ENCODE measurements around the gene CNOT6.

CNOT6 gene

GRCh38 chr5:180600554-180601041, 106.4 kb downstream of the CNOT6 start:
- no peak for ATAC-seq
- TF ChIP-seq ZNF8 (CRISPR knock-in tag; IDR thresholded peaks at IDR 0.05) (no peak), POU6F1 (CRISPR knock-in tag; IDR thresholded peaks at IDR 0.05; ENCODE audit: borderline replicate concordance, low read depth) (no peak), GLIS3 (CRISPR knock-in tag; IDR thresholded peaks at IDR 0.05) (no peak), TCF4 (CRISPR knock-in tag; IDR thresholded peaks at IDR 0.05; ENCODE audit: borderline replicate concordance) (no peak), RARB (CRISPR knock-in tag; IDR thresholded peaks at IDR 0.05) (no peak), ZC3H10 (CRISPR knock-in tag; IDR thresholded peaks at IDR 0.05) (no peak), SNAI2 (CRISPR knock-in tag; IDR thresholded peaks at IDR 0.05) (no peak), CREB5 (CRISPR knock-in tag; IDR thresholded peaks at IDR 0.05; ENCODE audit: low read depth) (no peak), ARNTL (CRISPR knock-in tag; IDR thresholded peaks at IDR 0.05; ENCODE audit: borderline replicate concordance, low read depth) (no peak), ZFP3 (CRISPR knock-in tag; IDR thresholded peaks at IDR 0.05) (no peak), ZNF565 (CRISPR knock-in tag; conservative IDR thresholded peaks at IDR 0.05; ENCODE audit: low read depth) (no peak), ZNF70 (CRISPR knock-in tag; IDR thresholded peaks at IDR 0.05) (no peak), PPARA (CRISPR knock-in tag; IDR thresholded peaks at IDR 0.05; ENCODE audit: borderline replicate concordance) (no peak)
- TF ChIP-seq, protein P1, sequence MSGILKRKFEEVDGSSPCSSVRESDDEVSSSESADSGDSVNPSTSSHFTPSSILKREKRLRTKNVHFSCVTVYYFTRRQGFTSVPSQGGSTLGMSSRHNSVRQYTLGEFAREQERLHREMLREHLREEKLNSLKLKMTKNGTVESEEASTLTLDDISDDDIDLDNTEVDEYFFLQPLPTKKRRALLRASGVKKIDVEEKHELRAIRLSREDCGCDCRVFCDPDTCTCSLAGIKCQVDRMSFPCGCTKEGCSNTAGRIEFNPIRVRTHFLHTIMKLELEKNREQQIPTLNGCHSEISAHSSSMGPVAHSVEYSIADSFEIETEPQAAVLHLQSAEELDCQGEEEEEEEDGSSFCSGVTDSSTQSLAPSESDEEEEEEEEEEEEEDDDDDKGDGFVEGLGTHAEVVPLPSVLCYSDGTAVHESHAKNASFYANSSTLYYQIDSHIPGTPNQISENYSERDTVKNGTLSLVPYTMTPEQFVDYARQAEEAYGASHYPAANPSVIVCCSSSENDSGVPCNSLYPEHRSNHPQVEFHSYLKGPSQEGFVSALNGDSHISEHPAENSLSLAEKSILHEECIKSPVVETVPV (CRISPR knock-in tag; IDR thresholded peaks at IDR 0.05), result no peak

DNA sequence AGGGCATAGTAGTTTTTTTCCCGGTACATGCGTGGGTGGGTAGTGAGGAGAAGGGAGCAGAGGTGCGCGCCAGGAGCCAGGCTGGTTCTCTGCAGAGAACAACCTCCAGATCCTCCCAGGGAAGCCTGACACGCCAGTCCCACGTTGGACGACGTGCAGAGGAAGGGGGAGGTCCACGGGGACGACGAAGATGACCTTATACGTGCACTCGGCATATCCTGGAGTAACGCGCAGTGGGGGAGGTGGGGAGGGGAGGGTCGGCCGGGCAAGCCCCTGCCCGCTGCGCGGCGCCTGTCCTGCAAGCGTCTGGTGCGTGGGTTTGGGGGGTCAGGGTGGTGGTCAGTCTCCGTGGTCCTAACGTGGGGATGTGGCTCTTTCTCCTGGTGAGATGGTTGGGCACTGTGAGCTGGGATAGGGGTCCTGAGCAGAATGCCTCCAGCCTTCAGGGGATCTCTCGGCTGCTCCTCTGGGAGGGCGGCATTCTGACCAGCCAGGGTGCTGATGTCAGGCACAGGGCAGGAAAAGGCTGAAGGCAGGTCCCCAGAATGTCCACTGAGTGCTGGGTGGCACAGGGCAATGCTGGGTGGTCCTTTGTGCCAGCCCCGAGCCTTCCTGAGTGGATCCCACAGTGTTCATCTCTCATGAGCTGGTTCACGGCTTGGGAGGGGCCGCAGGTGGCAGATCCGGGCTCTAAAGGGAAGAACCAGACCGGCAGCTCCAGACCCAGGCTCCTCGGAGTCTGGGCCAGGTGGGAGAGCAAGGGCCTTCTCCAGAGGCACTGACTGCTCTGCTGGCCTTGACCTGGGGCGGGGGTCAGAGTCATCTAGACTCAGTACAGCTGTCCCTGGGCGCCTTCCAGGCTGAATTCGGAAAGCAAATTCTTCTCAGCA, 107.7 kb downstream of the CNOT6 start:
- no peak for ATAC-seq
- TF ChIP-seq ZC3H10 (CRISPR knock-in tag; IDR thresholded peaks at IDR 0.05), result no peak
- TF ChIP-seq OSR1 (CRISPR knock-in tag; IDR thresholded peaks at IDR 0.05), result no peak
- TF ChIP-seq POU6F1 (CRISPR knock-in tag; IDR thresholded peaks at IDR 0.05; ENCODE audit: borderline replicate concordance, low read depth), result no peak
- no peak for TF ChIP-seq PPARA (CRISPR knock-in tag; IDR thresholded peaks at IDR 0.05; ENCODE audit: borderline replicate concordance)
- no peak for TF ChIP-seq RARB (CRISPR knock-in tag; IDR thresholded peaks at IDR 0.05)
- no peak for TF ChIP-seq ARNTL (CRISPR knock-in tag; IDR thresholded peaks at IDR 0.05; ENCODE audit: borderline replicate concordance, low read depth)
- TF ChIP-seq ESRRG (CRISPR knock-in tag; IDR thresholded peaks at IDR 0.05), result no peak
- no peak for TF ChIP-seq SNAI2 (CRISPR knock-in tag; IDR thresholded peaks at IDR 0.05)
- no peak for TF ChIP-seq TOX (CRISPR knock-in tag; IDR thresholded peaks at IDR 0.05; ENCODE audit: borderline replicate concordance)
- TF ChIP-seq ZNF565 (CRISPR knock-in tag; conservative IDR thresholded peaks at IDR 0.05; ENCODE audit: low read depth), result no peak
- TF ChIP-seq ZFP30 (CRISPR knock-in tag; IDR thresholded peaks at IDR 0.05), result no peak
- TF ChIP-seq ZFP3 (CRISPR knock-in tag; IDR thresholded peaks at IDR 0.05), result no peak
- TF ChIP-seq, protein P2, sequence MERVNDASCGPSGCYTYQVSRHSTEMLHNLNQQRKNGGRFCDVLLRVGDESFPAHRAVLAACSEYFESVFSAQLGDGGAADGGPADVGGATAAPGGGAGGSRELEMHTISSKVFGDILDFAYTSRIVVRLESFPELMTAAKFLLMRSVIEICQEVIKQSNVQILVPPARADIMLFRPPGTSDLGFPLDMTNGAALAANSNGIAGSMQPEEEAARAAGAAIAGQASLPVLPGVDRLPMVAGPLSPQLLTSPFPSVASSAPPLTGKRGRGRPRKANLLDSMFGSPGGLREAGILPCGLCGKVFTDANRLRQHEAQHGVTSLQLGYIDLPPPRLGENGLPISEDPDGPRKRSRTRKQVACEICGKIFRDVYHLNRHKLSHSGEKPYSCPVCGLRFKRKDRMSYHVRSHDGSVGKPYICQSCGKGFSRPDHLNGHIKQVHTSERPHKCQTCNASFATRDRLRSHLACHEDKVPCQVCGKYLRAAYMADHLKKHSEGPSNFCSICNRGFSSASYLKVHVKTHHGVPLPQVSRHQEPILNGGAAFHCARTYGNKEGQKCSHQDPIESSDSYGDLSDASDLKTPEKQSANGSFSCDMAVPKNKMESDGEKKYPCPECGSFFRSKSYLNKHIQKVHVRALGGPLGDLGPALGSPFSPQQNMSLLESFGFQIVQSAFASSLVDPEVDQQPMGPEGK (CRISPR knock-in tag; IDR thresholded peaks at IDR 0.05; ENCODE audit: borderline replicate concordance), result no peak
- TF ChIP-seq CREB5 (CRISPR knock-in tag; IDR thresholded peaks at IDR 0.05; ENCODE audit: low read depth), result no peak
- TF ChIP-seq ZNF8 (CRISPR knock-in tag; IDR thresholded peaks at IDR 0.05), result no peak
- TF ChIP-seq BACH2 (CRISPR knock-in tag; IDR thresholded peaks at IDR 0.05; ENCODE audit: borderline replicate concordance), result no peak
- no peak for TF ChIP-seq ISL1 (CRISPR knock-in tag; IDR thresholded peaks at IDR 0.05)
